Uterus (tissue), 4 donors: ENCODE results near the gene RAB34. TPM values are rescaled to one million over a fixed set of nuclear protein-coding genes. Genes with fewer than 3 reads are reported as not detected.
A peak's percentile ranks its signal among the peaks of the same experiment; 100 is the strongest.

ENCODE experiments used
- DNase-seq, 2 donors: peaks; one replicate each; pipeline ENCODE4 v3.0.0-alpha.2; 2019 to 2020
- H3K27ac ChIP-seq, 2 donors: fragments of 200-600 bp; sonication (generic); 1 replicate in 1 of 2; 2 replicates in 1 of 2; pipeline ENCODE4 v1.5.1; 2016 to 2018
- H3K27me3 ChIP-seq, 2 donors: fragments of 200-600 bp; sonication (generic); one replicate each; pipeline ENCODE4 v1.5.1; 2018 to 2019; ENCODE audit warnings: control low read depth in 1 of 2
- H3K36me3 ChIP-seq, 2 donors: fragments of 200-600 bp; sonication (generic); one replicate each; pipeline ENCODE4 v1.5.1; 2019; ENCODE audit warnings: control low read depth in 1 of 2
- H3K4me1 ChIP-seq, 2 donors: fragments of 200-600 bp; sonication (generic); one replicate each; pipeline ENCODE4 v1.5.1; 2018 to 2019; ENCODE audit warnings: control low read depth in 1 of 2
- H3K4me3 ChIP-seq, 2 donors: fragments of 200-600 bp; sonication (generic); 1 replicate in 1 of 2; 2 replicates in 1 of 2; pipeline ENCODE4 v1.5.1; 2018 to 2019; ENCODE audit warnings: mild to moderate bottlenecking in 1 of 2
- H3K9me3 ChIP-seq, 2 donors: fragments of 200-600 bp; sonication (generic); one replicate each; pipeline ENCODE4 v1.5.1; 2019; ENCODE audit warnings: control low read depth in 1 of 2
- POLR2A ChIP-seq, 2 donors: fragments of 450-650 bp; IDR thresholded peaks; one replicate each; pipeline ENCODE4 v1.6.1; 2016; ENCODE audit warnings: antibody characterized with exemption in 2 of 2, mild to moderate bottlenecking in 1 of 2, moderate library complexity in 1 of 2
- intact Hi-C: fragments of 100-400 bp; cut with DNase I; formaldehyde crosslinking; loops from one replicate; pipeline ENCODE4 v1.15.1; 2023; ENCODE audit warnings: low total_unique reads
- total RNA-seq, 4 donors: library from RNA; depleted of rRNA in 3 of 4; stranded (reverse); fragments of >200 nt in 3 of 4; gene quantifications; one replicate each; pipeline versions ENCODE4 v1.1.0 to v1.2.4, GENCODE V29; 2014 to 2023
- TF ChIP-seq, protein P1 (sequence below), 4 experiments: fragments of 200-600 bp in 2 of 4; fragments of 450-650 bp in 2 of 4; sonication (generic) in 2 of 4; IDR thresholded peaks; one replicate each; pipeline ENCODE4 v1.5.1; 2016 to 2019; ENCODE audit warnings: antibody characterized with exemption in 4 of 4, mild to moderate bottlenecking in 2 of 4, moderate library complexity in 1 of 4
- donor health status: DM: yes; HTN: yes; CAD: no.

The RAB34 gene
- total RNA-seq, 4 donors from 2014 or later: 113 to 411 (median 126) TPM

DNA sequence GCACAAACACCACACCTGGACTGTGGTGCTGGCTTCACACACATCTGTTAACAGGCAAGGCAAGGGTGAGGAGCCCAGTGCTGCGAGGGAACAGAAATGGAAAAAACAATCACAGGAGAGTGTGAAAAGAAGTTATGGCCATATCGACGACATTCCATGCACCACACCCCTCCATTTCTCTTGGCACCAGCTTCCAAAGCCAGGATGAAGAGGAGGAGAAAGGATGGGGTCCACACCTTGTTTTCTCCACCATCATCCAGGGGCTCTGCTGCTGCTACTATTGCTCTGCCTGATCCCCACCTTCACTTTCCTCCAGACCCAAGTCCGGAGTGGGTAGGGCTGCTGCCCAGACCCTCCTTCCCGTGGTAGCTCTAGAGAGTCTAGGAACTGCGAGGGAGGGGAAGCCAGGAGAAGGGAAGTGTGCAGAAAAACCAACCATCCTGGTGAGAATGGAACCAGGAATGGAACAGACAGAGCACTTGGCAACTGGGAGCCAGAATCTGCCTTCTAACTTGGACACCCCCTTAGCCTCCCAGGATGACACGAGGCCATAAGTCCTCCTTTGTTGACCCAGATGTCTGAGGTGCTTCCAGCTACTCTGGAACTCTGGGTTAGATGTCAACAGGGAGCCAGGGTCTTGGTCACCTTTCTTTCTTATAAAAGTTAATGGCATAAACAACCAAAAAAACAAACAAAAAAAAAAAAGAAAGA is 4.8 kb downstream of the RAB34 start:
- intact Hi-C loops: no loop called here
- H3K36me3 ChIP-seq: no peaks in the 10 kb centered on the region
- no peak overlapping the region for H3K4me3 ChIP-seq
- H3K9me3 ChIP-seq: no peaks in the 10 kb centered on the region
- no peak for DNase-seq
- peak overlapping the region in 1 of 2 donors; percentile 93 for H3K27ac ChIP-seq
- no peaks in the 10 kb centered on the region for H3K27me3 ChIP-seq
- H3K4me1 ChIP-seq: no peaks in the 10 kb centered on the region
- TF ChIP-seq, protein P1, sequence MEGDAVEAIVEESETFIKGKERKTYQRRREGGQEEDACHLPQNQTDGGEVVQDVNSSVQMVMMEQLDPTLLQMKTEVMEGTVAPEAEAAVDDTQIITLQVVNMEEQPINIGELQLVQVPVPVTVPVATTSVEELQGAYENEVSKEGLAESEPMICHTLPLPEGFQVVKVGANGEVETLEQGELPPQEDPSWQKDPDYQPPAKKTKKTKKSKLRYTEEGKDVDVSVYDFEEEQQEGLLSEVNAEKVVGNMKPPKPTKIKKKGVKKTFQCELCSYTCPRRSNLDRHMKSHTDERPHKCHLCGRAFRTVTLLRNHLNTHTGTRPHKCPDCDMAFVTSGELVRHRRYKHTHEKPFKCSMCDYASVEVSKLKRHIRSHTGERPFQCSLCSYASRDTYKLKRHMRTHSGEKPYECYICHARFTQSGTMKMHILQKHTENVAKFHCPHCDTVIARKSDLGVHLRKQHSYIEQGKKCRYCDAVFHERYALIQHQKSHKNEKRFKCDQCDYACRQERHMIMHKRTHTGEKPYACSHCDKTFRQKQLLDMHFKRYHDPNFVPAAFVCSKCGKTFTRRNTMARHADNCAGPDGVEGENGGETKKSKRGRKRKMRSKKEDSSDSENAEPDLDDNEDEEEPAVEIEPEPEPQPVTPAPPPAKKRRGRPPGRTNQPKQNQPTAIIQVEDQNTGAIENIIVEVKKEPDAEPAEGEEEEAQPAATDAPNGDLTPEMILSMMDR (IDR thresholded peaks at IDR 0.05): no peak
- no peak for TF ChIP-seq POLR2A (IDR thresholded peaks at IDR 0.05)

DNA sequence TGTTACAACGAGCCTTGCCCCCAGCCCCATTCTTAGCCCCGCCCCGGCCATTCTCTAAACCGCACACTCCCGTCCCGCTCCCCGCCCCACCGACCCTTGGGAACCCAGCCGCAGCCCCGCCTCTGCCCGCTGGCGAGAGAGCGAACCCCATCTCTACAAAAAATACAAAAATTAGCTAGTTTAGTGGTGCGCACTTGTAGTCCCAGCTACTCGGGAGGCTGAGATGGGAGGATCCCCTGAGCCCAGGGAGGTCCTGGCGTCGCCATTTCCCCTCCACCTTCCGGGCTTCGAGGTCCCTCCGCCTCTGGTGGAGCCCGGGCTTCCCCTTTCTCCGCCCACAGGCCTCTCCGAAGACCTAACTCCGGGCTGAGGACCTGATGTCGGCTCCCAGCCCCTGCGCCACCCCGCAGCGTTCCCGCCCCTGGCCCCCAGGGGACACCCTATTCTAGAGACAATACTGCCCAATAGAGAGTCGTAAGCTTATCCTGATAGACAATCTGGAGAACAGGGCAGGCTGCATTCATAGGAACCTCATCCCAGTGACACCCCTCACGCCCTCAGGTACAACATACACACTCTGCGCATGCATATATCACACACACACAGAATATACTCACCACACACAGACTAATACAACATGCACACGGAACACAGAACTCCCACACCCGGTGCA is 5.5 kb downstream of the RAB34 start:
- peak overlapping the region; percentile 84 to 93 for H3K27ac ChIP-seq
- H3K4me1 ChIP-seq: no peaks in the 10 kb centered on the region
- no peaks in the 10 kb centered on the region for H3K27me3 ChIP-seq
- TF ChIP-seq POLR2A (IDR thresholded peaks at IDR 0.05): no peak
- TF ChIP-seq, protein P1 (IDR thresholded peaks at IDR 0.05): no peak
- H3K9me3 ChIP-seq: no peaks in the 10 kb centered on the region
- DNase-seq: peak; percentile 34 to 52
- H3K4me3 ChIP-seq: peak overlapping the region; percentile 47 to 65
- intact Hi-C loops: no loop called here
- no peaks in the 10 kb centered on the region for H3K36me3 ChIP-seq

DNA sequence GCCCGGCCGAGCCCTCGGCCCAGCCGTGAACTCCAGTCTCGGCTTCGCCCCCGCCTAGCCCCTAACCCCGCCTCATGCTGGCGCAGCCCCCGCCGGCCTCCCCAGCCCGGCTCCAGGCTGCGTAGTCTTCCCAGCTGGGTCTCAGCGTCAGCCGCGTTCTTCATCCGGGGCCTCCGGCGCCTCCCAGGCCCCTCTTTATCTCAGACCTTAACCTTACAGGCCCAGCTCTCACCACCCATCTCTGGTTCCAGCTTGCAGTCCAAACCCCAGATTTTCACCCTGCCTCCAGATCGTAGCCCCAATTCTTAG is 6.0 kb downstream of the RAB34 start, which contains the start of gene PROCA1:
TSS of gene PROCA1 (minus strand) at position 166 of the 309 bp plus-strand sequence. CDS start 228 bp downstream, outside the sequence.
- intact Hi-C loops: no loop called here
- no peak for DNase-seq
- Histone ChIP-seq H3K36me3 (no peaks in the 10 kb centered on the region), H3K4me3 (peak within 1 kb of the TSS; percentile 47 to 65), H3K9me3 (no peaks in the 10 kb centered on the region), H3K4me1 (no peaks in the 10 kb centered on the region), H3K27ac (peak within 1 kb of the TSS; percentile 84 to 93), H3K27me3 (no peaks in the 10 kb centered on the region)
- TF ChIP-seq, protein P1 (IDR thresholded peaks at IDR 0.05): no peak
- no peak for TF ChIP-seq POLR2A (IDR thresholded peaks at IDR 0.05)

DNA sequence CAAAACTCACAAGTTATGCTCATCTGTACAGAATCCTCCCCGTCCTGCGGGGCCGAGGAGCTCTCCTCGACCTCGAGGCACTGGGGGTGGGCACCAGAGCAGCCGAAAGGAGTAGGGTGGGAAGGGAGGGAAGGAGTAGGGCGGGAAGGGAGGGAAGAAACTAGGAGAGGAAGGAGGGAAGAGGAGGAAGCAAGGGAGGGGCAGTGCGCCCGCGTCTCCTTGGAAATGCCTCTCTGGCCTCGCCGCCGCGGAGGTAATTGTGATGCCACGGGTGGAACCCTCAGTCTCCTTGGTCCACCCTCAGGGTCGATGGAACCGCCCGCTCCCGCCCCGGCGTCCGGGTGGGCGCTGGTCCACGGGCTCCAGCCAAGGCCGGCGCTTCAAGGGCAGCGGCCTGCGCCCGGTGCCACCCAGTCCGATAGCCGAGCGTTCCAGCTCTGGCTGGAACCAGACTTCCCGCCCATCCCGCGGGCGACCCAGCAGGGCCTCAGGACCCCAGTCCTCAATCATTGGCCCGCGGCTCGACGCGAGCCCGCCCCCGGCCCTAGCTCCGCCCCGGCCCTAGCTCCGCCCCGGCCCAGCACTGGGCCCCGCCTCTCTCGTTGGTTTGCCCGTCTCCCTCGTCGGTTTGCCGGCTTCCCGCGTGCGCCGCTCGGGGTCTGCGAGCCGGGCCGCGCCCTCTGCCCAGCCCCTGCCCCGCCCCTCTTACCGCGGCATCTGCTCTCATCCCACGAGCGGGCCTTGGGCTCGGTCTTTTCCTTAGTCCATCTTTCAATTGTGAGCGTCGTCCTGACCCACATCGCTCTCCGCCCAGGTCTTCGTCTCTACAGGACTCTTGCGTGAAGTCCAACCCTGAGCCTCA is 6.6 kb downstream of the RAB34 start:
- no peaks in the 10 kb centered on the region for H3K4me1 ChIP-seq
- H3K27ac ChIP-seq: peak overlapping the region; percentile 84 to 93
- TF ChIP-seq, protein P1 (IDR thresholded peaks at IDR 0.05): peak in 1 of 4 experiments; percentile 12
- peak; percentile 79 to 89 for TF ChIP-seq POLR2A (IDR thresholded peaks at IDR 0.05)
- no peaks in the 10 kb centered on the region for H3K9me3 ChIP-seq
- intact Hi-C loops: no loop called here
- H3K27me3 ChIP-seq: no peaks in the 10 kb centered on the region
- no peaks in the 10 kb centered on the region for H3K36me3 ChIP-seq
- peak overlapping the region; percentile 47 to 65 for H3K4me3 ChIP-seq
- DNase-seq: peak; percentile 88 to 93
